Activated naive CD4-positive, alpha-beta T cell treated with anti-CD3 and anti-CD28 coated beads for 36 hours (primary cell): Measurements from ENCODE around the gene ZBTB20. TPM values are rescaled to one million over a fixed set of nuclear protein-coding genes. Genes with fewer than 3 reads are reported as not detected.

ENCODE experiments used
- CTCF ChIA-PET: fragments of 350-600 bp; sonication (Branson Sonifier 250); formaldehyde crosslinking; loops from one replicate; lab custom pipeline; 2021; ENCODE audit warnings: antibody characterized with exemption; lab: Charles Lee
- DNase-seq: peaks from one replicate; pipeline ENCODE4 v3.0.0-alpha.2; 2020
- H3K27ac Mint-ChIP-seq: one replicate; pipeline ENCODE4 v1.8.0; 2021; ENCODE audit warnings: mild to moderate bottlenecking, mixed read lengths
- H3K27me3 Mint-ChIP-seq: one replicate; pipeline ENCODE4 v1.8.0; 2021; ENCODE audit warnings: low read depth, mixed read lengths
- H3K36me3 Mint-ChIP-seq: one replicate; pipeline ENCODE4 v1.8.0; 2021; ENCODE audit warnings: low read depth, mixed read lengths
- H3K4me1 Mint-ChIP-seq: one replicate; pipeline ENCODE4 v1.8.0; 2021; ENCODE audit warnings: low read depth, mixed read lengths
- H3K4me3 Mint-ChIP-seq: one replicate; pipeline ENCODE4 v1.8.0; 2021; ENCODE audit warnings: mild to moderate bottlenecking, moderate library complexity, mixed read lengths
- H3K9me3 Mint-ChIP-seq: one replicate; pipeline ENCODE4 v1.8.0; 2021; ENCODE audit warnings: mixed read lengths
- intact Hi-C: fragments of 100-400 bp; cut with micrococcal nuclease; formaldehyde crosslinking; loops from one replicate; pipeline ENCODE4 v1.15.1; 2023
- total RNA-seq, 2 experiments: library from RNA; stranded (reverse); gene quantifications; one replicate each; pipeline ENCODE4 v1.2.3, GENCODE V29; 2021

Gene ZBTB20
- total RNA-seq, 2 experiments from 2014 or later, result 4.5 to 4.7 TPM

DNA sequence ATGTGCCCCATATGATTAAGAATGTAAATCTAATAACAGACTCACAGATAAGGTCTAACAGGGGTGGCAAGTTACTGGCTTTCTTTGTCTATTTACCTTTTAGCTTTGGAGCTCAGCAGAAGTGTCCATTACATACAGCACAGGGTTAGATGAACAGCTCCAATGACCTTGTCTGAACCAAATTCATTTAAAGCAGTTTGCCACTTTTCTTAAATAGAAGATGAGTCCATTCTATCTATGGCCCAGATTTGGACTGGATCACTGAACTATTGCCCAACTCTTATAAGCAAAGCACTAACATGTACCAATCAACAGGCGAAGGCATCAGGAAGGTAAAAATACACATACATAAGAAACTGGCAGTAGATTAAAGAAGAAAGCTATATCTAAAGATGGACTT is 638.9 kb downstream of the ZBTB20 start:
- no peaks in the 10 kb centered on the region for H3K9me3 Mint-ChIP-seq
- H3K27me3 Mint-ChIP-seq, result peaks cover 12% of the 10 kb centered on the region
- no peak for DNase-seq
- intact Hi-C loops, result loop anchor here (5.0 to 10.0 kb wide), 4 partner anchors 353 to 1277 kb away; no protein-coding TSS in a partner anchor
- H3K4me1 Mint-ChIP-seq, result peaks cover 28% of the 10 kb centered on the region
- CTCF ChIA-PET, result interaction anchor here (0.6 to 1.2 kb wide), 2 partner anchors 13 to 18 kb away, joined by 3 read pairs; no protein-coding TSS in a partner anchor
- no peaks in the 10 kb centered on the region for H3K36me3 Mint-ChIP-seq
- H3K4me3 Mint-ChIP-seq, result no peak overlapping the region
- no peak overlapping the region for H3K27ac Mint-ChIP-seq

DNA sequence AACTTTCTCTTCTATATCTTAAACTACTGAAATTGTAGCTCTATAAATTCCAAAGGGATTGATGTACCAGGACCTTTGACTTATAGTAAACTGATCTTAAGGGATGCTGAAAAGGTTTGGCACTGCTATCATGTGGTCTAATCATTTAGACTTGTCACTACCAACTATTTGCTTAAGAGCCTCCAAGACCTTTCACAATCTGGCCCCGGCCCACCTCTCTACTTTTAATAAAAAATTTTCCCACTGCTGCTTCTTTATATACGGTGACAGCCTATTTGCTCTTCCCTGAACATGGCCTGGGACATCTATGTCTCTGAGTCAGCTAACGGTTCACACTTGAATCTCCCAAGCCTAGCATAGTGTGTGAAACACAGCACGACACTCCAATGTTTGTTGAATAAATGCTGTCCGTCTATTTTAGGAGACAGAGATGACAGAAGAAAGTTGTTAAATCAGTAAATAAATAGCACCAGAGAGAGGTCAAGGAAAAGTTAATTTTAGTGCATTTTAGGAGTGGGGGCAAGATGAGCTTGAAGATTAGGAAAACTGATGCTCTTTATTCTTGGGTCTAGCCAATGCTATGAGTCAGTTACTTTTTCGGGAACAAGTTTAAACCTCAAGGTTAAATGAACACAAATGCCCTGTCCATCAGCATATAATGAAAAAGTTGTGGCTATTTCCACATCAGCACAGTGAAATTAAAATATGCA is 640.3 kb downstream of the ZBTB20 start:
- Mint-ChIP-seq H3K27ac (no peak overlapping the region), H3K4me3 (no peak overlapping the region), H3K27me3 (peaks cover 17% of the 10 kb centered on the region), H3K36me3 (no peaks in the 10 kb centered on the region), H3K4me1 (peaks cover 36% of the 10 kb centered on the region), H3K9me3 (no peaks in the 10 kb centered on the region)
- intact Hi-C loops, result loop anchor here (5.0 to 10.0 kb wide), 4 partner anchors 352 to 1278 kb away; no protein-coding TSS in a partner anchor
- no peak for DNase-seq
- CTCF ChIA-PET, result no interaction called here

DNA sequence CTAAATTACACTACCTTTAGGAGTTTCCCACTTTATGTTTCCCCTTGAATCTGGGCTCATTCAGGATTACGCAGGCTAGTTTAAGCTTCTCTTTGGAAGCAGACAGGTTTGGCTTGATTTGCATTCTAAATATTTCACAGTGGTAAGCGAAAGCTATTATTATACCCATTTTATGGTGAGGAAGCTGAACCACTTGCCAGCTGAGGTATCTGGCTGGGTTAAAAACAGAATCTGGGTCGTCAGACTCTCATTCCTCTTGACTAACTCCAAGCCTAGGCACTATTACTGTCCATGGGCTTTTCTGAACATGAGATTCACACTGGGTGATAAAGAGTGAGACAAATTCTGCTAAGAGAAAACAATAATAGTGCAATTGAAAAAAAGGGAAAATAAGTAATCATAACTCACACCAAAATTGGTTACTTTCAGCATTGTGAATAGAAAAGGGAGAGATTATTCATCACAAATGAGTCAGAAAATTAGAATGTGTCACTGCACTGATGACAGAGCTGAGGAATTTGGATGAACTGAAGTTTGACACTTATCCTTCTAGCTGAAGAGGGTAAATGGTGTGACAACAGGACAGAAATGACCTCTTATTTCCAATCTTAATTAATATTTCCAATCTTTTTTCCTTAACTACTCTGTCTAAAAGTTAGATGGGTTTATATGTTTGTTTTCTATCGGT is 642.0 kb downstream of the ZBTB20 start:
- peak; percentile 12 for DNase-seq
- Mint-ChIP-seq H3K27ac (no peak overlapping the region), H3K4me3 (no peak overlapping the region), H3K36me3 (no peaks in the 10 kb centered on the region), H3K27me3 (peaks cover 17% of the 10 kb centered on the region), H3K4me1 (peaks cover 44% of the 10 kb centered on the region), H3K9me3 (no peaks in the 10 kb centered on the region)
- CTCF ChIA-PET, result no interaction called here
- intact Hi-C loops, result loop anchor here (1.0 to 10.0 kb wide), 11 partner anchors 11 to 1280 kb away; partner anchors contain the start of gene ZBTB20

DNA sequence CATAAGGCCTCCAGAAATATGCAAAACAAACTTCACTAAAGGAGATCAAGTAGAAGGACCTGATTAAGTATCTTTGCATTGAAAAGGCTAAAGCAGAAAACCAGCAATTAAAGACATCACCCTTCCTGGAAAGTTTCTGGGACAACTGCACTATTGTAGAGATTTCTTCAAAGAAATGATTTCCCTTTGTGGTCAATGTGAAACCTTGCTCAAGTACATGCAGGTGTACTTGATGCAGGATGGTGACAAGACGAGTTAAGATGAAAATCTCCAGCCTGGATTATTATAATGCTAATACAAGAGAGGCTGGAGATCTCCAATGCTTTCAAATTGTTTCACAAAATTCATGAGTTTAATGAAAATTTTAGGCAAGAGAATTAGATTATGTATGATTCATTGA is 644.9 kb downstream of the ZBTB20 start:
- no peak overlapping the region for H3K27ac Mint-ChIP-seq

DNA sequence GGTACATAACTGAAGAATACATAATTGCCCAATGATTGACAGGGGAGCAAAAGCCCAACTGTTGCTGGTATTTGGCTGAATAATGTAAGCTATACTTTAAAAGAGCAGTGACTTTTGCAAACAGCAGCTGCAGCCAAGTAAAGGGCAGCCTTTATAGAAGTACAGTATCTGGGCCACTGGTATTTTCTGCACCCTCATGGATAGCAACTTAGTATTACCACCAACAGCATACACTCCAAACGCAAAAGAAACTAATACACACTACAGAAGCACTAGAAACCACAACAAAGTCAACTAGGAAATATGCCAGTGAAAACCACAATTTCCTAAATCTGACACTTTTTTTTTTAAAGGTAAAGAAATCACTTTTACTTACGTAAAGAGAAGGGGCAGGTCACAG is 647.1 kb downstream of the ZBTB20 start:
- Mint-ChIP-seq H3K9me3 (no peaks in the 10 kb centered on the region), H3K36me3 (peaks cover 1% of the 10 kb centered on the region), H3K27me3 (peaks cover 6% of the 10 kb centered on the region), H3K4me3 (no peak overlapping the region), H3K4me1 (peaks cover 38% of the 10 kb centered on the region), H3K27ac (peak overlapping the region; percentile 36)
- CTCF ChIA-PET, result interaction anchor here (1.4 kb wide), 1 partner anchor 9 kb away, joined by 3 read pairs; no protein-coding TSS in a partner anchor
- no peak for DNase-seq
- intact Hi-C loops, result loop anchor here (5.0 to 10.0 kb wide), 6 partner anchors 222 to 1285 kb away; partner anchors contain the start of gene ZBTB20

More for the DNA sequence above, 644.9 kb downstream of the ZBTB20 start:
- peaks cover 1% of the 10 kb centered on the region for H3K36me3 Mint-ChIP-seq
- H3K27me3 Mint-ChIP-seq, result peaks cover 9% of the 10 kb centered on the region
- no peak overlapping the region for H3K4me3 Mint-ChIP-seq
- no peaks in the 10 kb centered on the region for H3K9me3 Mint-ChIP-seq
- H3K4me1 Mint-ChIP-seq, result peaks cover 51% of the 10 kb centered on the region
- DNase-seq, result no peak
- intact Hi-C loops, result loop anchor here (5.0 to 10.0 kb wide), 5 partner anchors 220 to 1283 kb away; partner anchors contain the start of gene ZBTB20
- CTCF ChIA-PET, result interaction anchor here (0.7 to 1.9 kb wide), 2 partner anchors 84 to 1145 kb away, joined by 5 read pairs; no protein-coding TSS in a partner anchor

DNA sequence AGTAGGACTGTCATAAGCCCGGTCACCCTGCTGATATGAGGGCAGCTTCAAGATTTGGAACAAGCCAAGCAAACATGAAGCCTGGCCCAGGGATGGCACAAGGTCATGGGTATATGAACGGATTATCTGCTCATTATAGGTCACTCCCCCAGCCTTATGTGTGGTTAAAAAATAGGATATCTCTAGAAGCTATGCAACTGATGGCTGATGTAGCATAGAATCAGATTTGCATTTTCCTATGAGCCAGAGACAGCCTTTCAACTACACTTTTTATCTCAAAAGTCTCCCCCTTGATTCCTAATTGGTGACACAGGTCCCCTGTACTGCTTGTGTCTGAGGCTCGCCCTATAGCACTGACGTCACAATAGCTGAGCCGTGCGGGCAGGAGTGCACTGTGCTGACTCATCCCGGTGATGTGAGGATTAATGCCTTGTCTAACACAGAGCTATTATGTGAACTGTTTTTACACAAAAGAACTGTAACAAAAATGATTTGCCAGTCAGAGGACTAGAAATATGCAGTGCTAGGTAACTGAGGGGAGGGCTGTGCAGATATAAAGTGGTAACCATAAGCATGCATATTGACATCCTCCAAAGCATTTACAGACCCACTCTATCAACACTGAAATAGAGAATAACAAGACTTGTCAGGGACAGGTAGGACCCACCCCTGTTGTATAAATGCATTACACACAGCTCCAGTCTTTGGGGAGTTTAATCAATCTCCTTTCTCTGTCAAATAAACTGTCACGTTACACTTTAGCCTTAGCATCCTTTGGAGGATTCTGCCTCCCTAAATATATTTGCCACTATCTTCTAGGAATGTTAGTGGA is 648.3 kb downstream of the ZBTB20 start:
- peaks cover 1% of the 10 kb centered on the region for H3K36me3 Mint-ChIP-seq
- peaks cover 34% of the 10 kb centered on the region for H3K4me1 Mint-ChIP-seq
- CTCF ChIA-PET, result no interaction called here
- no peak overlapping the region for H3K27ac Mint-ChIP-seq
- no peak overlapping the region for H3K4me3 Mint-ChIP-seq
- intact Hi-C loops, result loop anchor here (5.0 kb wide), 1 partner anchor 756 kb away; no protein-coding TSS in a partner anchor
- peaks cover 6% of the 10 kb centered on the region for H3K27me3 Mint-ChIP-seq
- no peak for DNase-seq
- no peaks in the 10 kb centered on the region for H3K9me3 Mint-ChIP-seq

DNA sequence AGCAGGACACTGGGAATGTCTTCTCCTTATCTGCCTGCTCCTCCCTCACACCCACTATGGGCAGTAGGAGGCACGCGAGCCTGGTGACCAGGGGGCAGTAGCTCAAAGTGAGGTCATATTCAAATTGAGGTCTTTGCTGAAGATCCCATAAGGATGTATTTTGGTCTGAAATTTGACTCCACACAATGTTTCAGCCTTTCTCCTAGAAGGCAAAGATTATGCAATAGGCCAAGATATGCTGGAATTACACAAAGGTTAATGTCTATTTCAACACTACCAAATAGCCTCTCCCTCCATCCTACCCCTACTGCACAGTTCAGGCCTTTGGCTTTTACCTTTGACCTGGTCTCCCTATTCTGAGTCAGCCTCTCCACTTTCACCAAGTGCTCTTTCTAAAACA is 650.2 kb downstream of the ZBTB20 start:
- H3K27me3 Mint-ChIP-seq, result peaks cover 2% of the 10 kb centered on the region
- no peak for DNase-seq
- no peak overlapping the region for H3K27ac Mint-ChIP-seq
- H3K9me3 Mint-ChIP-seq, result no peaks in the 10 kb centered on the region
- CTCF ChIA-PET, result no interaction called here
- peaks cover 1% of the 10 kb centered on the region for H3K36me3 Mint-ChIP-seq
- intact Hi-C loops, result loop anchor here (5.0 kb wide), 1 partner anchor 755 kb away; no protein-coding TSS in a partner anchor
- peaks cover 27% of the 10 kb centered on the region for H3K4me1 Mint-ChIP-seq
- no peak overlapping the region for H3K4me3 Mint-ChIP-seq

DNA sequence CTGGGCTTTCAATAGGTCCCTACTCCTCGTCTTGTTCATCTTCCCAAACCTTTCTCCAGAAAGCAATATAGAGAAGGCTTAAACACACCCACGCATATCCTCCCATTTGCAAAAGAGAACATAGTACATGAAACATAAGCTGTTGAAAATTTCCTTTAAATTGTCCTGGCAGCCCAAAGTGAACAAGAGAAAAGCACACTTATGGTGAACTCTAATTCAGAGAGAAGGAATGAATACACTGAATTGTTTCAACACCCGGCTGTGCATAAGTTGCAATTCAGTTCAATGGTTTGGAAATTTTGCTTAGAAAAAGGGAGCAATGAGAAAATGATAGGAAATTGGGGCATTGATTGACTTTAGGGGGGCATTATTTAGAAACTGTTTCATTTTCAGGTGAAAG is 650.6 kb downstream of the ZBTB20 start:
- intact Hi-C loops, result loop anchor here (5.0 kb wide), 1 partner anchor 754 kb away; no protein-coding TSS in a partner anchor

DNA sequence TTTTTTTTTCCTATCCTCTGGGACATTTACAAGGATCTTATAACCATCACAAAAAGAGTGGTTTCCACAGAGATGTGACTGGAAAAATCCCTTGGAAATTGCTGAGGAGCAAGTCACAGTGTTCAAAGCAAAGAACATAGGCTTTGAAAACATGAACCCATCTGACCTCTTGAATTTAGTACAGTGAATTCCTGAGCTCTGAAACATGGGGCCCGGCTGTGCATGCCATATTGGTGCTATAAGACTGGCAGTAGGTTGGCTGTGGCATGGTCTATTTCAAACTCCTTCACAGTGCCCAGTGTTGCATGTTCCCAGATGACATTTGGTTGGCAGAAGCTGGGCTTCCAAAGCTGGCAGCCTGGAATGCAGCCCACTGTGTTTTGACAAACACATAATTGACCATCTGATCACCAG is 651.1 kb downstream of the ZBTB20 start:
- Mint-ChIP-seq H3K4me1 (peaks cover 24% of the 10 kb centered on the region), H3K27me3 (peaks cover 2% of the 10 kb centered on the region), H3K9me3 (no peaks in the 10 kb centered on the region), H3K36me3 (peaks cover 1% of the 10 kb centered on the region), H3K27ac (no peak overlapping the region), H3K4me3 (no peak overlapping the region)
- intact Hi-C loops, result loop anchor here (5.0 kb wide), 1 partner anchor 754 kb away; no protein-coding TSS in a partner anchor
- DNase-seq, result no peak
- CTCF ChIA-PET, result no interaction called here

More for the DNA sequence above, 650.6 kb downstream of the ZBTB20 start:
- Mint-ChIP-seq H3K27ac (no peak overlapping the region), H3K4me3 (no peak overlapping the region), H3K4me1 (peaks cover 25% of the 10 kb centered on the region), H3K9me3 (no peaks in the 10 kb centered on the region), H3K36me3 (peaks cover 1% of the 10 kb centered on the region), H3K27me3 (peaks cover 2% of the 10 kb centered on the region)
- no peak for DNase-seq
- CTCF ChIA-PET, result no interaction called here

DNA sequence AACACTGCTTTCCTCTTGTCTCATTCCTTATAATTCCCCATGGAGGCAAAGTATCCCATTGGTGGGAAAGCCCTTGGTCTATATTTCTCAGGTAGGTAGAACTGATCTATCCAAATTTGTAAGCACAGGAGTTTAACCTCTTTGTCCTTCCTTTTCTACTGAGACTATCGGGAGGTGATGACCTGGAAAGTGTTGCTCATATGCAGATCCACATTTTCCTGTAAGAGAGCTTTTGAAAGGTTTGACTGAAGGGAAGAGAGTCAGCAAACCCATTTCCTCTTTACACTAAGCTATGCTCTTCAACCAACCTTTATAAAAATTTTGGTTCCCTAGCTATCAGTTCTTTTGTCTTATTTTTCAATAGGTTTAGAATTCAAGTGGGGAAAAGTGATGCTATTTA is 652.6 kb downstream of the ZBTB20 start:
- H3K4me3 Mint-ChIP-seq, result no peak overlapping the region
- peak; percentile 18 for DNase-seq
- peaks cover 13% of the 10 kb centered on the region for H3K4me1 Mint-ChIP-seq
- CTCF ChIA-PET, result interaction anchor here (0.7 kb wide), 1 partner anchor 14 kb away, joined by 3 read pairs; no protein-coding TSS in a partner anchor
- H3K9me3 Mint-ChIP-seq, result no peaks in the 10 kb centered on the region
- intact Hi-C loops, result loop anchor here (1.0 kb wide), 1 partner anchor 11 kb away; no protein-coding TSS in a partner anchor
- peaks cover 1% of the 10 kb centered on the region for H3K36me3 Mint-ChIP-seq
- peak overlapping the region; percentile 6 for H3K27ac Mint-ChIP-seq
- H3K27me3 Mint-ChIP-seq, result peaks cover 2% of the 10 kb centered on the region

DNA sequence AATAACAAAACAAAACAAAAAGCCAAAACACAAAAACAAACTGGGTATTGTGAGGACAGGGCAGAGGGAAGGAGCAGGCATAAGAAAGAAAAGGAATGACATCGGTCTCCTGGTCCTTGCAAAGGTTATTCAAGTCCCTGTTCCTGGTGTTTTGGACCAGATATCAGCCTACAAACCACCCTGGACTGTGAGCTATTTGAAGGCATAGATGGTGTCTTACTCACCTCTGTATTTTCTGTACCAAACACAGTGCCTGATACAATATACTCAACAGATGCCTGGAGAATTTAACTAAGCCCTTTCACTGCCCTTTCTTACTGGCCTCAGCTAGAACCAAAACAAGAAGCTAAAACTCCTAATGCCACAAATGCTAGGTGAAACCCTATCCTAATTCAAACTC is 656.3 kb downstream of the ZBTB20 start:
- H3K27me3 Mint-ChIP-seq, result no peaks in the 10 kb centered on the region
- intact Hi-C loops, result no loop called here
- H3K36me3 Mint-ChIP-seq, result no peaks in the 10 kb centered on the region
- DNase-seq, result no peak
- peaks cover 11% of the 10 kb centered on the region for H3K4me1 Mint-ChIP-seq
- CTCF ChIA-PET, result interaction anchor here (0.6 to 0.9 kb wide), 2 partner anchors 9 to 601 kb away, joined by 3 read pairs; no protein-coding TSS in a partner anchor
- H3K4me3 Mint-ChIP-seq, result no peak overlapping the region
- no peak overlapping the region for H3K27ac Mint-ChIP-seq
- H3K9me3 Mint-ChIP-seq, result no peaks in the 10 kb centered on the region
